Activated CD4-positive, alpha-beta T cell treated with anti-CD3 and anti-CD28 coated beads, Interleukin-2, amount 10 ng/mL, durations not matched to agents 7 days and 5 days (primary cell): Measurements from ENCODE around the gene DOC2A. TPM values are rescaled to one million over a fixed set of nuclear protein-coding genes. Genes with fewer than 3 reads are reported as not detected.

Experiments used
- CTCF ChIA-PET: fragments of 350-600 bp; sonication (Branson Sonifier 250); formaldehyde crosslinking; loops from one replicate; lab custom pipeline; 2021; ENCODE audit warnings: antibody characterized with exemption; lab: Charles Lee
- POLR2A ChIA-PET: fragments of 350-600 bp; sonication (Branson Sonifier 250); formaldehyde crosslinking; loops from one replicate; lab custom pipeline; 2021; ENCODE audit warnings: antibody characterized with exemption; lab: Charles Lee
- DNase-seq: peaks from one replicate; pipeline ENCODE4 v3.0.0-alpha.2; 2020
- H3K27ac Mint-ChIP-seq: one replicate; pipeline ENCODE4 v1.8.0; 2021; ENCODE audit warnings: mild to moderate bottlenecking, moderate library complexity, mixed read lengths
- H3K27me3 Mint-ChIP-seq: one replicate; pipeline ENCODE4 v1.8.0; 2021; ENCODE audit warnings: mixed read lengths
- H3K36me3 Mint-ChIP-seq: one replicate; pipeline ENCODE4 v1.8.0; 2021; ENCODE audit warnings: low read depth, mixed read lengths
- H3K4me1 Mint-ChIP-seq: one replicate; pipeline ENCODE4 v1.8.0; 2021; ENCODE audit warnings: mixed read lengths
- H3K4me3 Mint-ChIP-seq: one replicate; pipeline ENCODE4 v1.8.0; 2021; ENCODE audit warnings: mild to moderate bottlenecking, moderate library complexity, mixed read lengths
- H3K9me3 Mint-ChIP-seq: one replicate; pipeline ENCODE4 v1.8.0; 2021; ENCODE audit warnings: mixed read lengths
- total RNA-seq, 2 experiments: library from RNA; stranded (reverse); gene quantifications; one replicate each; pipeline ENCODE4 v1.2.3, GENCODE V29; 2021

DOC2A gene
- total RNA-seq, 2 experiments from 2014 or later: 0.19 to 0.30 TPM

- DNase-seq: no peak
- H3K4me3 Mint-ChIP-seq: no peak overlapping the region
- CTCF ChIA-PET: interaction anchor here (0.8 kb wide), 1 partner anchor 154 kb away, joined by 3 read pairs; no protein-coding TSS in a partner anchor
- no peaks in the 10 kb centered on the region for H3K9me3 Mint-ChIP-seq
- H3K27me3 Mint-ChIP-seq: no peaks in the 10 kb centered on the region
- POLR2A ChIA-PET: no interaction called here
- no peak overlapping the region for H3K27ac Mint-ChIP-seq
- peaks cover 27% of the 10 kb centered on the region for H3K36me3 Mint-ChIP-seq
- peaks cover 25% of the 10 kb centered on the region for H3K4me1 Mint-ChIP-seq
These were observed 11.2 kb downstream of the DOC2A start for GRCh38 chr16:29999605-30000004.

- DNase-seq: no peak
- peaks cover 40% of the 10 kb centered on the region for H3K36me3 Mint-ChIP-seq
- ChIA-PET POLR2A (interaction anchor here (0.6 kb wide), 1 partner anchor 68 kb away, joined by 6 read pairs; no protein-coding TSS in a partner anchor), CTCF (interaction anchor here (1.3 kb wide), 1 partner anchor 18 kb away, joined by 4 read pairs; no protein-coding TSS in a partner anchor)
- H3K4me1 Mint-ChIP-seq: peaks cover 37% of the 10 kb centered on the region
- H3K9me3 Mint-ChIP-seq: no peaks in the 10 kb centered on the region
- no peaks in the 10 kb centered on the region for H3K27me3 Mint-ChIP-seq
- H3K4me3 Mint-ChIP-seq: peak overlapping the region; percentile 98
- peak overlapping the region; percentile 96 for H3K27ac Mint-ChIP-seq
These were observed 14.0 kb downstream of the DOC2A start for GRCh38 chr16:29996766-29997250.

- Mint-ChIP-seq H3K27ac (peak within 1 kb of the TSS; percentile 96), H3K9me3 (no peaks in the 10 kb centered on the region), H3K4me3 (peak within 1 kb of the TSS; percentile 98), H3K36me3 (peaks cover 40% of the 10 kb centered on the region), H3K27me3 (no peaks in the 10 kb centered on the region), H3K4me1 (peaks cover 37% of the 10 kb centered on the region)
- ChIA-PET POLR2A (no interaction called here), CTCF (interaction anchor here (0.5 to 1.3 kb wide), 7 partner anchors 9 to 288 kb away, joined by 3 to 4 read pairs (median 3); partner anchors contain the start of gene TAOK2)
- DNase-seq: peak; percentile 100
These were observed 14.7 kb downstream of the DOC2A start, which contains the start of gene INO80E for GRCh38 chr16:29995911-29996765. INO80E (plus strand) TSS chr16:29996241; CDS start chr16:29996311, 70 bp downstream.

DNA sequence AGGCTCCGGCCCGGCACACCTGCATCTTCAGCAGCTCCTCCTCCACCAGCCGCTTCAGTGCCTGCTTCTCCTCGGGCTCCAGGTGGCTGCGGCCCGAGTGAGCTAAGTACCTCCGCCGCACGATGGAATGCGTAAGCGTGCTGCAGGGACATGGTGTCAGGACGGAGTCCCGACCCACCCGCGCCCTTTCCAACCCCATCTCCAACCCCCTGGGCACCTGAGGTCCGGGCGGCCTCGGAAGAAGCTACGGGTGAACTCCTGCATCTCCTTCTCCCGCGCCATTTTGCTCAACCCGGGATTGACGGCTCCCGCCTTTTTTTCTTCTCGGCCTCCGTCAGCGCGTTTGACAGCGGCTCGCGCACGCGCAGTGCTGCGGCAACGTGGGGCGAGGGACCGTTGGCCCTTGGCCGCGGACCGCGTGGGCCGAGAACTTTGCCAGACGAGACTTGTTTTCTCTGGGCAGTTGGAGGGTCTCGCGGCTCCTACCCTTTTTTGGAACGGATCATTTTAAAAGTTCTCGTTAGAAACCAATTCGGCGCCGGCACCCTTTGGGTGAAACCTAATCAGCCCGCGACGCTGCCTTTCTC, 15.4 kb downstream of the DOC2A start, which contains the start of gene HIRIP3:
TSS of gene HIRIP3 (minus strand) at position 294 of the 587 bp plus-strand sequence. CDS start at position 282, 12 bp downstream.
- DNase-seq: peak; percentile 91
- H3K27ac Mint-ChIP-seq: peak within 1 kb of the TSS; percentile 96
- POLR2A ChIA-PET: no interaction called here
- peak within 1 kb of the TSS; percentile 98 for H3K4me3 Mint-ChIP-seq
- H3K9me3 Mint-ChIP-seq: no peaks in the 10 kb centered on the region
- H3K27me3 Mint-ChIP-seq: no peaks in the 10 kb centered on the region
- CTCF ChIA-PET: interaction anchor here (0.5 to 1.1 kb wide), 6 partner anchors 10 to 287 kb away, joined by 3 to 4 read pairs (median 3); partner anchors contain the start of gene TAOK2
- H3K36me3 Mint-ChIP-seq: peaks cover 42% of the 10 kb centered on the region
- peaks cover 37% of the 10 kb centered on the region for H3K4me1 Mint-ChIP-seq

DNA sequence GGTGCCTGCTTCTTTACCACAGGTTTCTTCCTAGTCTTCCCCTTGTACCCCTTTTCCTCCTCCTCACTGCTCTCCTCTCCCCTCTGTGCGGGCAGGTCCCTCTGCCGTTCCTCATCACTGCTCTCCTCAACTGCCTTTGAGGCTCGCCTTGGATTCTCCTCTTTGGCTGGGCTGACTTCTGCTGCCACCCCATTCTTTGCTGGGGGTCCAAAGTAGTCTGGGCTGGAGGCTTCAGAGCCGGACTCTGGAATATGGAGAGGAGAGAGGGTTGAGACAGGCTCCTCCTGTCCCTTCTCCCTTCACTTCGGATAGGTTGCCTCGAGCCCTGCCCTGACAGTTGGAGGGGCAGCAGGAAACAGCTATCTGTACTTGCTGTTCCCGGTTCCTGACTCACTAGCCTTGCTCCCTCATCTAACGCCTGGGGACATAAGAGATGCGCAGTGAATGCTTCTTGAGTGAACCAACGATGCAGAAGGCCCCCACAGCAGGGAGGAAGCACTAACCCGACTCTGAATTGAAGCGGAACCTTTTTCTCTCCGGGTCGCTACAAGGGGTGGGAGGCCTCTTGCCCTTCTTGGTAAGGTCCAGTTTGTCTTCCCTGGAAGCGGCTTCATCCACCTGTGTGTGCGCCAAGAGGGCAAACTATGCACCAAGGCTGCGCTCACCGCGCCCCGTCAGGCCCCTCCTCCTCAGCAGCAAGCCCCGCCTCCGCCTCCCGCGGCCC, 16.1 kb downstream of the DOC2A start:
- peak; percentile 81 for DNase-seq
- Mint-ChIP-seq H3K4me1 (peaks cover 37% of the 10 kb centered on the region), H3K36me3 (peaks cover 43% of the 10 kb centered on the region), H3K9me3 (no peaks in the 10 kb centered on the region), H3K27ac (peak overlapping the region; percentile 96), H3K4me3 (peak overlapping the region; percentile 98), H3K27me3 (no peaks in the 10 kb centered on the region)
- CTCF ChIA-PET: interaction anchor here (0.6 to 1.1 kb wide), 5 partner anchors 11 to 286 kb away, joined by 3 to 4 read pairs (median 3); partner anchors contain the start of gene TAOK2
- POLR2A ChIA-PET: no interaction called here

GRCh38 chr16:29993903-29994599, 16.8 kb downstream of the DOC2A start:
- Mint-ChIP-seq H3K9me3 (no peaks in the 10 kb centered on the region), H3K4me3 (peak overlapping the region; percentile 98), H3K27me3 (no peaks in the 10 kb centered on the region), H3K4me1 (peaks cover 35% of the 10 kb centered on the region), H3K36me3 (peaks cover 43% of the 10 kb centered on the region), H3K27ac (peak overlapping the region; percentile 96)
- DNase-seq: no peak
- ChIA-PET POLR2A (no interaction called here), CTCF (interaction anchor here (1.0 kb wide), 1 partner anchor 11 kb away, joined by 4 read pairs; no protein-coding TSS in a partner anchor)

- CTCF ChIA-PET: interaction anchor here (0.9 to 1.3 kb wide), 4 partner anchors 10 to 67 kb away, joined by 3 to 4 read pairs (median 4); partner anchors contain the start of genes KCTD13 and TAOK2
- H3K4me3 Mint-ChIP-seq: peak overlapping the region; percentile 98
- POLR2A ChIA-PET: no interaction called here
- no peaks in the 10 kb centered on the region for H3K9me3 Mint-ChIP-seq
- DNase-seq: no peak
- H3K4me1 Mint-ChIP-seq: peaks cover 31% of the 10 kb centered on the region
- no peaks in the 10 kb centered on the region for H3K27me3 Mint-ChIP-seq
- peak overlapping the region; percentile 96 for H3K27ac Mint-ChIP-seq
- H3K36me3 Mint-ChIP-seq: peaks cover 43% of the 10 kb centered on the region
These were observed 17.5 kb downstream of the DOC2A start for GRCh38 chr16:29993191-29993902.

- Mint-ChIP-seq H3K4me3 (no peak overlapping the region), H3K27ac (peak overlapping the region; percentile 75), H3K9me3 (no peaks in the 10 kb centered on the region), H3K36me3 (peaks cover 39% of the 10 kb centered on the region), H3K27me3 (no peaks in the 10 kb centered on the region), H3K4me1 (peaks cover 25% of the 10 kb centered on the region)
- DNase-seq: no peak
- ChIA-PET CTCF (interaction anchor here (0.9 to 1.3 kb wide), 3 partner anchors 18 to 66 kb away, joined by 3 to 4 read pairs (median 3); partner anchors contain the start of genes KCTD13 and TAOK2), POLR2A (no interaction called here)
These were observed 18.4 kb downstream of the DOC2A start for GRCh38 chr16:29992344-29992967.

DNA sequence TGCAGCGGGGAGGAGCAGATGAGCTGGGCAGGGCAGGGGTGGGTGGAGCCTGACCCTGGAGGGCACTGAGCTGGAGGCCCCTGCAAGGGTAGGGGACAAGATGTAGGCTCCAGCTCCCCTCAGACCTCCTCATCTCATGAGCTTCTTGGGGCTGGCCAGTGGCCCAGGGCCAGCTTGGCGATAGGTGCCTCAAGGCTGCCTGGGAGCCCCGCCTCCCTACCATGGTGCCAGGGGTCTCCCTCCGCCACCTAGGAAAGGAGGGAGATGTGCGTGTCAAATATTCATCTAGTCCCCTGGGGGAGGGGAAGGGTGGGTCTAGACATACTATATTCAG, 19.3 kb downstream of the DOC2A start:
- no peaks in the 10 kb centered on the region for H3K27me3 Mint-ChIP-seq
- no peak for DNase-seq
- H3K9me3 Mint-ChIP-seq: no peaks in the 10 kb centered on the region
- peaks cover 19% of the 10 kb centered on the region for H3K4me1 Mint-ChIP-seq
- no peak overlapping the region for H3K27ac Mint-ChIP-seq
- ChIA-PET POLR2A (no interaction called here), CTCF (interaction anchor here (1.1 kb wide), 3 partner anchors 9 to 64 kb away, joined by 3 to 4 read pairs (median 4); no protein-coding TSS in a partner anchor)
- H3K36me3 Mint-ChIP-seq: peaks cover 39% of the 10 kb centered on the region
- H3K4me3 Mint-ChIP-seq: no peak overlapping the region

- Mint-ChIP-seq H3K4me1 (peaks cover 17% of the 10 kb centered on the region), H3K9me3 (no peaks in the 10 kb centered on the region), H3K27me3 (no peaks in the 10 kb centered on the region), H3K36me3 (peaks cover 40% of the 10 kb centered on the region), H3K4me3 (no peak overlapping the region), H3K27ac (no peak overlapping the region)
- ChIA-PET POLR2A (no interaction called here), CTCF (interaction anchor here (1.1 kb wide), 3 partner anchors 10 to 64 kb away, joined by 3 to 4 read pairs (median 4); no protein-coding TSS in a partner anchor)
- DNase-seq: no peak
These were observed 19.8 kb downstream of the DOC2A start for GRCh38 chr16:29990883-29991570.
